Upper lobe of right lung (tissue), 1 donor: Measurements from ENCODE around the gene USP49. TPM values are rescaled to one million over a fixed set of nuclear protein-coding genes. Genes with fewer than 3 reads are reported as not detected.

Source experiments
- ATAC-seq: fragments of 200-7000 bp; cut with Tn5 transposase; one replicate; pipeline ENCODE4 v1.9.1; 2020; ENCODE audit warnings: mild to moderate bottlenecking, moderate library complexity
- DNase-seq: peaks from one replicate; pipeline ENCODE4 v3.0.0-alpha.2; 2020
- H3K27ac ChIP-seq: fragments of 200-600 bp; one replicate; pipeline ENCODE4 v1.8.0; 2022
- H3K27me3 ChIP-seq: fragments of 200-600 bp; one replicate; pipeline ENCODE4 v1.8.0; 2022; ENCODE audit warnings: mild to moderate bottlenecking
- H3K36me3 ChIP-seq: fragments of 200-600 bp; one replicate; pipeline ENCODE4 v1.8.0; 2022
- H3K4me1 ChIP-seq: fragments of 200-600 bp; one replicate; pipeline ENCODE4 v1.8.0; 2022
- H3K4me3 ChIP-seq: fragments of 200-600 bp; one replicate; pipeline ENCODE4 v1.8.0; 2022; ENCODE audit warnings: mild to moderate bottlenecking
- H3K9me3 ChIP-seq: fragments of 200-600 bp; one replicate; pipeline ENCODE4 v1.8.0; 2022
- CTCF ChIP-seq: fragments of 200-600 bp; IDR thresholded peaks from one replicate; pipeline ENCODE4 v1.8.0; 2022; ENCODE audit warnings: antibody characterized with exemption
- intact Hi-C: fragments of 100-400 bp; cut with DNase I; formaldehyde crosslinking; loops from one replicate; pipeline ENCODE4 v1.11.0; 2022
- total RNA-seq: library from RNA; stranded (reverse); fragmentation: NEBNext Ultra II Directional; extraction: Animal tissue kit (Norgen Biotek cat#: 25700); gene quantifications from one replicate; pipeline ENCODE4 v1.2.1, GENCODE V29; 2021
- donor health status: DM: no; HTN: yes; CAD: no; lungs with severe emphysema.

The USP49 gene
- total RNA-seq, 1 donor from 2014 or later, result 2.7 TPM

GRCh38 chr6:41937472-41937860 is 42.3 kb upstream of the USP49 start:
- Histone ChIP-seq H3K4me3 (no peak overlapping the region), H3K27ac (peak overlapping the region; percentile 84), H3K9me3 (no peaks in the 10 kb centered on the region), H3K36me3 (peaks cover 37% of the 10 kb centered on the region), H3K4me1 (peaks cover 66% of the 10 kb centered on the region), H3K27me3 (no peaks in the 10 kb centered on the region)
- no peak for TF ChIP-seq CTCF
- DNase-seq (no peak), ATAC-seq (no peak)
- intact Hi-C loops, result loop anchor here (5.0 to 10.0 kb wide), 2 partner anchors 105 to 153 kb away; partner anchors contain the start of genes PRICKLE4 and TOMM6

GRCh38 chr6:41936073-41936837 is 41.1 kb upstream of the USP49 start:
- Histone ChIP-seq H3K27me3 (no peaks in the 10 kb centered on the region), H3K9me3 (no peaks in the 10 kb centered on the region), H3K4me1 (peaks cover 62% of the 10 kb centered on the region), H3K4me3 (no peak overlapping the region), H3K36me3 (peaks cover 49% of the 10 kb centered on the region), H3K27ac (peak overlapping the region; percentile 84)
- DNase-seq (peak; percentile 80), ATAC-seq (peak; percentile 80)
- intact Hi-C loops, result loop anchor here (5.0 to 10.0 kb wide), 2 partner anchors 106 to 151 kb away; partner anchors contain the start of genes PRICKLE4 and TOMM6
- TF ChIP-seq CTCF, result peak; percentile 81

GRCh38 chr6:41935685-41936072 is 40.5 kb upstream of the USP49 start:
- Histone ChIP-seq H3K27ac (peak overlapping the region; percentile 28), H3K9me3 (no peaks in the 10 kb centered on the region), H3K4me1 (peaks cover 60% of the 10 kb centered on the region), H3K36me3 (peaks cover 55% of the 10 kb centered on the region), H3K27me3 (no peaks in the 10 kb centered on the region), H3K4me3 (no peak overlapping the region)
- TF ChIP-seq CTCF, result no peak
- intact Hi-C loops, result loop anchor here (5.0 to 10.0 kb wide), 2 partner anchors 107 to 151 kb away; partner anchors contain the start of genes PRICKLE4 and TOMM6
- no peak for DNase-seq
- no peak for ATAC-seq

- ATAC-seq (no peak), DNase-seq (no peak)
- TF ChIP-seq CTCF, result no peak
- Histone ChIP-seq H3K36me3 (peaks cover 60% of the 10 kb centered on the region), H3K27ac (no peak overlapping the region), H3K27me3 (no peaks in the 10 kb centered on the region), H3K4me3 (no peak overlapping the region), H3K4me1 (peaks cover 55% of the 10 kb centered on the region), H3K9me3 (no peaks in the 10 kb centered on the region)
- intact Hi-C loops, result loop anchor here (5.0 to 10.0 kb wide), 2 partner anchors 107 to 150 kb away; partner anchors contain the start of genes PRICKLE4 and TOMM6
These were observed 40.0 kb upstream of the USP49 start for GRCh38 chr6:41935193-41935574.

- Histone ChIP-seq H3K27ac (no peak overlapping the region), H3K36me3 (peaks cover 66% of the 10 kb centered on the region), H3K4me1 (peaks cover 49% of the 10 kb centered on the region), H3K27me3 (no peaks in the 10 kb centered on the region), H3K9me3 (no peaks in the 10 kb centered on the region), H3K4me3 (no peak overlapping the region)
- intact Hi-C loops, result loop anchor here (5.0 to 10.0 kb wide), 2 partner anchors 108 to 150 kb away; partner anchors contain the start of genes PRICKLE4 and TOMM6
- TF ChIP-seq CTCF, result no peak
- DNase-seq, result no peak
- no peak for ATAC-seq
These were observed 39.4 kb upstream of the USP49 start for GRCh38 chr6:41934278-41935192.
